ENCODE data around the gene ILKAP. TPM values are rescaled to one million over a fixed set of nuclear protein-coding genes. Genes with fewer than 3 reads are reported as not detected.

The ILKAP gene
- total and polyA plus RNA-seq, 12 donors: 12.3 to 131 (median 26.1) TPM

- no peak for TF ChIP-seq POLR2A (IDR thresholded peaks at IDR 0.05)
- TF ChIP-seq, protein P1, sequence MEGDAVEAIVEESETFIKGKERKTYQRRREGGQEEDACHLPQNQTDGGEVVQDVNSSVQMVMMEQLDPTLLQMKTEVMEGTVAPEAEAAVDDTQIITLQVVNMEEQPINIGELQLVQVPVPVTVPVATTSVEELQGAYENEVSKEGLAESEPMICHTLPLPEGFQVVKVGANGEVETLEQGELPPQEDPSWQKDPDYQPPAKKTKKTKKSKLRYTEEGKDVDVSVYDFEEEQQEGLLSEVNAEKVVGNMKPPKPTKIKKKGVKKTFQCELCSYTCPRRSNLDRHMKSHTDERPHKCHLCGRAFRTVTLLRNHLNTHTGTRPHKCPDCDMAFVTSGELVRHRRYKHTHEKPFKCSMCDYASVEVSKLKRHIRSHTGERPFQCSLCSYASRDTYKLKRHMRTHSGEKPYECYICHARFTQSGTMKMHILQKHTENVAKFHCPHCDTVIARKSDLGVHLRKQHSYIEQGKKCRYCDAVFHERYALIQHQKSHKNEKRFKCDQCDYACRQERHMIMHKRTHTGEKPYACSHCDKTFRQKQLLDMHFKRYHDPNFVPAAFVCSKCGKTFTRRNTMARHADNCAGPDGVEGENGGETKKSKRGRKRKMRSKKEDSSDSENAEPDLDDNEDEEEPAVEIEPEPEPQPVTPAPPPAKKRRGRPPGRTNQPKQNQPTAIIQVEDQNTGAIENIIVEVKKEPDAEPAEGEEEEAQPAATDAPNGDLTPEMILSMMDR (IDR thresholded peaks at IDR 0.05): no peak
- Histone ChIP-seq H3K36me3 (replicated peaks in 1 of 2) (no peaks in the 10 kb centered on the region), H3K4me3 (no peak overlapping the region), H3K27ac (no peak overlapping the region), H3K4me1 (replicated peaks in 1 of 2) (no peaks in the 10 kb centered on the region), H3K9me3 (replicated peaks in 1 of 3) (no peaks in the 10 kb centered on the region), H3K27me3 (peaks cover 3% of the 10 kb centered on the region)
- 85 to 94% (median 87%) methylated on average over 18 to 27 of the region's 27 CpGs for WGBS, 4 donors
- intact Hi-C loops (cut with DNase I): no loop called here
- no peak for DNase-seq
Measured at GRCh38 chr2:238121511-238122286, 81.8 kb downstream of the ILKAP start.

GRCh38 chr2:238120463-238121298 lies 82.8 kb downstream of the ILKAP start:
- 51 to 55% (median 54%) methylated on average over 14 to 30 of the region's 30 CpGs for WGBS, 4 donors
- no peaks in the 10 kb centered on the region for H3K36me3 ChIP-seq (replicated peaks in 1 of 2)
- H3K4me3 ChIP-seq: no peak overlapping the region
- peaks cover 13% of the 10 kb centered on the region for H3K27me3 ChIP-seq
- no peaks in the 10 kb centered on the region for H3K4me1 ChIP-seq (replicated peaks in 1 of 2)
- intact Hi-C loops (cut with DNase I): no loop called here
- DNase-seq: no peak
- no peaks in the 10 kb centered on the region for H3K9me3 ChIP-seq (replicated peaks in 1 of 3)
- no peak overlapping the region for H3K27ac ChIP-seq
- TF ChIP-seq, protein P1 (IDR thresholded peaks at IDR 0.05): no peak
- no peak for TF ChIP-seq POLR2A (IDR thresholded peaks at IDR 0.05)

Other genes starting within 250 kb of the ILKAP start
- 100 to 1,000 TPM in 1 of 9 donors, 10 to 100 TPM in 8; 37.9 to 101 (median 56.1) TPM for gene UBE2F, start 236.7 kb downstream of the ILKAP start, total RNA-seq
- gene UBE2F, start 236.7 kb downstream of the ILKAP start, polyA plus RNA-seq: 100 to 1,000 TPM in 1 of 3 donors, 10 to 100 TPM in 2; 26.8 to 101 (median 38.2) TPM
- 10 to 100 TPM in 3 of 9 donors, 1 to 10 TPM in 6; 2.4 to 11.0 (median 7.8) TPM for gene SCLY, start 142.7 kb downstream of the ILKAP start, total RNA-seq
- gene SCLY, start 142.7 kb downstream of the ILKAP start, polyA plus RNA-seq: 1 to 10 TPM; 5.8 to 9.8 (median 8.6) TPM
- gene ESPNL, start 103.4 kb downstream of the ILKAP start, total RNA-seq: 1 to 10 TPM in 3 of 9 donors, under 1 TPM in 2, not detected in 4; 0.69 to 5.9 (median 1.4) TPM
- 1 to 10 TPM in 1 of 3 donors, under 1 TPM in 1, not detected in 1; 0.03 to 1.2 TPM for gene ESPNL, start 103.4 kb downstream of the ILKAP start, polyA plus RNA-seq
- gene KLHL30, start 65.0 kb downstream of the ILKAP start, total RNA-seq: 1 to 10 TPM in 1 of 9 donors, under 1 TPM in 5, not detected in 3; 0.10 to 4.3 (median 0.15) TPM
- under 1 TPM in 2 of 3 donors, not detected in 1; 0.13 to 0.24 TPM for gene KLHL30, start 65.0 kb downstream of the ILKAP start, polyA plus RNA-seq
- gene ERFE, start 44.7 kb downstream of the ILKAP start, total RNA-seq: under 1 TPM in 2 of 9 donors, not detected in 7; 0.11 to 0.36 TPM
- under 1 TPM in 1 of 3 donors, not detected in 2; 0.10 TPM for gene ERFE, start 44.7 kb downstream of the ILKAP start, polyA plus RNA-seq
- 10 to 100 TPM in 6 of 9 donors, 1 to 10 TPM in 3; 6.5 to 21.6 (median 12.7) TPM for gene HES6, start 36.3 kb upstream of the ILKAP start, total RNA-seq
- 1 to 10 TPM; 4.3 to 9.2 (median 7.4) TPM for gene HES6, start 36.3 kb upstream of the ILKAP start, polyA plus RNA-seq
- gene PER2, start 84.9 kb upstream of the ILKAP start, total RNA-seq: 10 to 100 TPM in 1 of 9 donors, 1 to 10 TPM in 8; 1.5 to 11.4 (median 4.9) TPM
- 1 to 10 TPM; 1.3 to 7.1 (median 4.7) TPM for gene PER2, start 84.9 kb upstream of the ILKAP start, polyA plus RNA-seq
- gene TRAF3IP1, start 116.8 kb upstream of the ILKAP start, total RNA-seq: 10 to 100 TPM in 5 of 9 donors, 1 to 10 TPM in 4; 5.5 to 17.5 (median 11.9) TPM
- gene TRAF3IP1, start 116.8 kb upstream of the ILKAP start, polyA plus RNA-seq: 10 to 100 TPM; 10.1 to 18.5 (median 16.4) TPM
- gene ASB1, start 223.2 kb upstream of the ILKAP start, total RNA-seq: 10 to 100 TPM; 12.2 to 25.1 (median 19.1) TPM
- gene ASB1, start 223.2 kb upstream of the ILKAP start, polyA plus RNA-seq: 10 to 100 TPM; 12.3 to 28.8 (median 24.8) TPM